Uterus (tissue), 2 donors: ENCODE data around the gene CHCHD3.

Experiments used
- CTCF ChIP-seq, 4 experiments: fragments of 200-600 bp in 2 of 4; fragments of 450-650 bp in 2 of 4; sonication (generic) in 2 of 4; IDR thresholded peaks; one replicate each; pipeline ENCODE4 v1.5.1; 2016 to 2019; ENCODE audit warnings: antibody characterized with exemption in 4 of 4, mild to moderate bottlenecking in 2 of 4, moderate library complexity in 1 of 4
- POLR2A ChIP-seq, 2 donors: fragments of 450-650 bp; IDR thresholded peaks; one replicate each; pipeline ENCODE4 v1.6.1; 2016; ENCODE audit warnings: antibody characterized with exemption in 2 of 2, mild to moderate bottlenecking in 1 of 2, moderate library complexity in 1 of 2

- TF ChIP-seq POLR2A (IDR thresholded peaks at IDR 0.05), result no peak
- TF ChIP-seq CTCF (IDR thresholded peaks at IDR 0.05), result no peak
Measured at GRCh38 chr7:133112976-133113375, 31.1 kb upstream of the CHCHD3 start.
